HepG2 (cell line): ENCODE results near the gene USP25. TPM values are rescaled to one million over a fixed set of nuclear protein-coding genes. Genes with fewer than 3 reads are reported as not detected.
"Not testable (repeated sequence)": the region's sequence is repeated elsewhere in the genome, so short reads cannot be mapped to it uniquely, and the experiment has no call there.

Experiments used
- ATAC-seq: fragments of 200-7000 bp; cut with Tn5 transposase; 3 replicates; pipeline ENCODE4 v1.9.1; 2020; ENCODE audit warnings: mild to moderate bottlenecking, moderate library complexity
- BruUV-seq: library from RNA; stranded (reverse); fragments of 400-500 nt; replicated peaks from 2 replicates; lab custom pipeline; 2021; lab: Mats Ljungman, UMichigan
- CTCF ChIA-PET: fragments of 300-600 bp; formaldehyde crosslinking; extraction: SDS; loops from one replicate; lab custom pipeline; 2021; ENCODE audit warnings: low total read pairs, inconsistent platforms, low intra/inter-chr PET ratio; lab: Yijun Ruan, JAX
- POLR2A ChIA-PET: fragments of 350-600 bp; sonication (Branson Sonifier 250); formaldehyde crosslinking; loops from one replicate; lab custom pipeline; 2020; ENCODE audit warnings: antibody characterized with exemption, inconsistent platforms; lab: Yijun Ruan, JAX
- DNase-seq: peaks from one replicate; pipeline ENCODE4 v3.0.0-alpha.2; 2015; ENCODE audit warnings: low spot score
- FAIRE-seq: peaks from 3 replicates; lab custom pipeline; 2011; peaks lifted over from hg19 to GRCh38; lab: Jason Lieb, UNC
- H2AFZ ChIP-seq: one replicate; pipeline ENCODE4 v1.6.1; 2011; ENCODE audit warnings: low read length, inconsistent platforms
- H3K27ac ChIP-seq: fragments of 300-600 bp; 3 replicates; pipeline ENCODE4 v1.8.0; 2011; ENCODE audit warnings: mixed run types, mild to moderate bottlenecking, mixed read lengths, low read length, inconsistent platforms; ENCODE audit not compliant: insufficient read depth; ENCODE audit errors: extremely low read length
- H3K27me3 ChIP-seq, 2 experiments: fragments of 200-600 bp in 1 of 2; 2 replicates in 1 of 2; 3 replicates in 1 of 2; pipeline versions ENCODE4 v1.6.0 to v1.8.0; 2011; ENCODE audit warnings: low read length in 2 of 2, mild to moderate bottlenecking in 2 of 2, moderate library complexity in 2 of 2, inconsistent platforms in 1 of 2; ENCODE audit not compliant: insufficient read depth in 2 of 2, control insufficient read depth in 1 of 2
- H3K36me3 ChIP-seq, 2 experiments: fragments of 200-600 bp in 1 of 2; replicated peaks in 1 of 2; 2 replicates in 1 of 2; 3 replicates in 1 of 2; pipeline versions ENCODE4 v1.5.1 to v1.8.0; 2011; ENCODE audit warnings: low read length in 2 of 2, inconsistent platforms in 1 of 2; ENCODE audit not compliant: insufficient read depth in 2 of 2, control insufficient read depth in 1 of 2
- H3K4me1 ChIP-seq: 2 replicates; pipeline ENCODE4 v1.5.1; 2012; ENCODE audit warnings: low read length, inconsistent platforms; ENCODE audit not compliant: insufficient read depth
- H3K4me2 ChIP-seq: 2 replicates; pipeline ENCODE4 v1.6.0; 2011; ENCODE audit warnings: low read depth, low read length, inconsistent platforms
- H3K4me3 ChIP-seq, 3 experiments: fragments of 200-600 bp in 1 of 3; sonication (generic), shearing (Covaris generic) in 1 of 3; replicated peaks in 1 of 3; 2 replicates each; pipeline ENCODE4 v1.5.1; 2011 to 2016; ENCODE audit warnings: low read length in 3 of 3, inconsistent platforms in 2 of 3, low read depth in 2 of 3, mild to moderate bottlenecking in 2 of 3, control low read depth in 1 of 3, mixed read lengths in 1 of 3; ENCODE audit not compliant: insufficient read depth in 1 of 3
- H3K79me2 ChIP-seq: one replicate; pipeline ENCODE4 v1.6.1; 2011; ENCODE audit warnings: low read length, inconsistent platforms; ENCODE audit not compliant: insufficient read depth
- H3K9ac ChIP-seq: 2 replicates; pipeline ENCODE4 v1.6.0; 2011; ENCODE audit warnings: mild to moderate bottlenecking, low read depth, low read length, inconsistent platforms; ENCODE audit not compliant: insufficient read depth
- H3K9me3 ChIP-seq: 2 replicates; pipeline ENCODE4 v1.5.1; 2012; ENCODE audit warnings: mild to moderate bottlenecking, low read length
- H4K20me1 ChIP-seq: 2 replicates; pipeline ENCODE4 v1.6.0; 2011; ENCODE audit warnings: inconsistent platforms, mild to moderate bottlenecking, low read length, moderate library complexity; ENCODE audit not compliant: insufficient read depth
- FOXP1 ChIP-seq, 2 experiments: fragments of 450-650 bp in 1 of 2; IDR thresholded peaks; 2 replicates each; pipeline ENCODE4 v1.6.1; 2017 to 2018; ENCODE audit warnings: antibody characterized with exemption in 1 of 2
- NFE2L2 ChIP-seq: fragments of 150-350 bp; IDR thresholded peaks from 2 replicates; pipeline ENCODE4 v1.6.1; 2014; ENCODE audit warnings: low read length
- SMC3 ChIP-seq: IDR thresholded peaks from 2 replicates; pipeline ENCODE4 v1.6.1; 2011; ENCODE audit warnings: low read length, improper control_type of control experiment
- ZNF740 ChIP-seq: sonication (generic); formaldehyde crosslinking; IDR thresholded peaks from 2 replicates; pipeline ENCODE4 v1.4.0; 2020; ENCODE audit warnings: missing genetic modification reagents
- WGBS: methylation state at CpG from one replicate; pipeline ENCODE4 v1.1.6; 2017; ENCODE audit warnings: low lambda C conversion rate; 5-methylcytosine and 5-hydroxymethylcytosine counted together
- in situ Hi-C: cut with HindIII; loops from 2 replicates; pipeline ENCODE4 v1.10.0; 2017; ENCODE audit warnings: low pct_unique_long_range_greater_than_20kb; ENCODE audit not compliant: extremely low pct_ligation_motif_present
- intact Hi-C: fragments of 100-400 bp; cut with micrococcal nuclease; formaldehyde crosslinking; loops from one replicate; pipeline ENCODE4 v1.10.0; 2022; ENCODE audit not compliant: unreplicated experiment
- polyA plus RNA-seq, 8 experiments: library from polyadenylated mRNA; depleted of rRNA in 3 of 8; stranded (reverse) in 7 of 8; unstranded in 1 of 8; fragments of >200 nt; fragmentation: Illumina TruSeq in 4 of 8; extraction: Trizol in 4 of 8; gene quantifications; 2 replicates each; pipeline versions ENCODE4 v1.2.1 to v1.2.3, GENCODE V29; 2011 to 2016; ENCODE audit warnings: low read depth in 4 of 8, missing spikeins in 1 of 8, mixed read lengths in 1 of 8; ENCODE audit not compliant: insufficient read depth in 1 of 8
- total RNA-seq, 5 experiments: library from RNA; depleted of rRNA; stranded (reverse); fragments of >200 nt; fragmentation: Illumina TruSeq; extraction: Trizol; gene quantifications; 2 replicates each; pipeline ENCODE4 v1.2.3, GENCODE V29; 2016; ENCODE audit warnings: low read depth in 1 of 5

Gene USP25
- total and polyA plus RNA-seq, 2 of the 13 experiments (the other 11 are each of a cell fraction or from before 2014, with no cell fraction given): 12.4 to 26.3 TPM

GRCh38 chr21:15732996-15733329 lies 3.2 kb downstream of the USP25 start:
- no peak for ATAC-seq
- DNase-seq: no peak
- BruUV-seq: no TSS peak
- Histone ChIP-seq H3K9ac (peak overlapping the region; percentile 48; the same call in 1 of the 2 replicates), H4K20me1 (peaks cover 2% of the 10 kb centered on the region; the same call in 1 of the 2 replicates), H3K36me3 (no peaks in the 10 kb centered on the region), H3K9me3 (no peaks in the 10 kb centered on the region), H3K27ac (no peak overlapping the region), H3K4me1 (peaks cover 27% of the 10 kb centered on the region), H3K4me2 (peak overlapping the region; percentile 87), H3K4me3 (peak overlapping the region; percentile 80 to 93 (median 85); a peak in 2 of 6 replicates), H3K79me2 (peaks cover 73% of the 10 kb centered on the region), H2AFZ (no peak overlapping the region), H3K27me3 (no peaks in the 10 kb centered on the region; a peak in 2 of 5 replicates)
- POLR2A ChIA-PET: no interaction called here
- CTCF ChIA-PET: no interaction called here
- no peak for FAIRE-seq
- intact Hi-C loops: loop anchor here (1.0 to 2.0 kb wide), 2 partner anchors 7 to 16 kb away; no protein-coding TSS in a partner anchor
- WGBS: 10% methylated on average over 1 of the region's 3 CpGs
- in situ Hi-C loops: no loop called here
- TF ChIP-seq SMC3: no peak
- TF ChIP-seq ZNF740: 0 out of 2 replicates have a peak, but pooled peaks have one; percentile 34

DNA sequence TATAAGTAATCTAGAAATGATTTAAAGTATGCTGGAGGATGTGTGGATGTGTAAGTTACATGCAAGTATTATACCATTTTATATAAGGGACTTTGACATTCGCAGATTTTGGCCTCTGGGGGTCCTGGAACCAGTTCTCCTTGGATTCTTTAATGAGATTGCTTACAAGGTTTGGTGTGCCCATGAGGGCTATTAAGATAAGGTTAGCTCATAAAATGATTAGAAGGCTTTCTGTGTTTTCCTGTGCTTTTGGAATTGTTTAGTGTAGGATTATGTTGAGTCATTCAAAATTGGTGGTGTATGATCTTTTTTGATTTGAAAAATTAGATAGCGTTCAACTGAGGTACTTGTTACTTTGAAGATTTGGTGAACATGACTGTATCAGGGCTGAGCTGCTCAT lies 5.6 kb downstream of the USP25 start:
- H3K9ac ChIP-seq: no peak overlapping the region
- no peak overlapping the region for H2AFZ ChIP-seq
- no peak for DNase-seq
- no peak overlapping the region for H3K4me2 ChIP-seq
- no peak overlapping the region for H3K4me3 ChIP-seq
- intact Hi-C loops (no loop called here), in situ Hi-C loops (no loop called here)
- H3K27me3 ChIP-seq: no peaks in the 10 kb centered on the region; a peak in 1 of 5 replicates
- ChIA-PET CTCF (no interaction called here), POLR2A (no interaction called here)
- WGBS: 90% methylated on average over 2 of the region's 2 CpGs
- no peaks in the 10 kb centered on the region for H3K9me3 ChIP-seq
- 0 out of 2 replicates have a peak, but pooled peaks have one; percentile 18 for TF ChIP-seq NFE2L2
- TF ChIP-seq FOXP1 (IDR thresholded peaks at IDR 0.05): no peak
- no peak for TF ChIP-seq FOXP1 (CRISPR knock-in tag; IDR thresholded peaks at IDR 0.05)
- H3K27ac ChIP-seq: no peak overlapping the region
- H3K79me2 ChIP-seq: peaks cover 98% of the 10 kb centered on the region
- peaks cover 2% of the 10 kb centered on the region; the same call in 1 of the 2 replicates for H4K20me1 ChIP-seq
- no TSS peak for BruUV-seq
- ATAC-seq: no peak
- no peaks in the 10 kb centered on the region for H3K36me3 ChIP-seq
- H3K4me1 ChIP-seq: peaks cover 48% of the 10 kb centered on the region
- no peak for FAIRE-seq

DNA sequence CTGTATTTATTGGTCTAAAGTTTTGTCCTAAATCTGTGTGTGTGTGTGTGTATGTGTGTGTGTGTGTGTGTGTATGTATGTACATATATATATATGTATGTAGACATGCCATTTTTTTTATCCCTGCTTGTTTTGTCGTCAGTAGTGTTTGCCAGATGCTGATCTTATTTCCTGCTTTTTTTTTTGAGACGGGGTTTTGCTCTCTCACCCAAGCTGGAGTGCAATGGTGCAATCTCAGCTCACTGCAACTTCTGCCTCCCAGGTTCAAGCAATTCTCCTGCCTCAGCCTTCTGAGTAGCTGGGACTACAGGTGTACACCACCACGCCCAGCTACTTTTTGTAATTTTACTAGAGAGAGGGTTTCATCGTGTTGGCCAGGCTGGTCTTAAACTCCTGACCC lies 6.1 kb downstream of the USP25 start:
- H3K36me3 ChIP-seq, POLR2A ChIA-PET, H3K4me2 ChIP-seq, DNase-seq, H3K9ac ChIP-seq, H3K27ac ChIP-seq, H2AFZ ChIP-seq, intact Hi-C loops, H3K9me3 ChIP-seq, CTCF ChIA-PET, H3K4me3 ChIP-seq, FAIRE-seq, BruUV-seq, in situ Hi-C loops, ATAC-seq, H4K20me1 ChIP-seq, H3K27me3 ChIP-seq: not testable (repeated sequence)
- WGBS: 86% methylated on average over 4 of the region's 4 CpGs
- Histone ChIP-seq H3K4me1 (peaks cover 50% of the 10 kb centered on the region), H3K79me2 (peaks cover 98% of the 10 kb centered on the region)

DNA sequence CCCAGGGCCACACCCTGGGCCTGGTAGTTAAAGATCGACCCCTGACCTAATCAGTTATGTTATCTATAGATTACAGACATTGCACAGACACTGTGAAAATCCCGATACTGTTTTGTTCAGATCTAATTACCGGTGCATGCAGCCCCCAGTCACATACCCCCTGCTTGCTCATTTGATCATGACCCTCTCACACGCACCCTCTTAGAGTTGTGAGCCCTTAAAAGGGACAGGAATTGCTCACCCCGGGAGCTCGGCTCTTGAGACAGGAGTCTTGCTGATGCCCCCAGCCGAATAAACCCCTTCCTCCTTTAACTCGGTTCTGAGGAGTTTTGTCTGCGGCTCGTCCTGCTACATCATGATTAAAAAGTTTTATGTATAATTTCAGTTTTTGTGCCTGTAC lies 9.0 kb downstream of the USP25 start:
- DNase-seq, H3K4me3 ChIP-seq, H3K36me3 ChIP-seq, CTCF ChIA-PET, BruUV-seq, H2AFZ ChIP-seq, H3K27ac ChIP-seq, intact Hi-C loops, ATAC-seq, in situ Hi-C loops, H3K9me3 ChIP-seq, H3K9ac ChIP-seq, H3K4me2 ChIP-seq, FAIRE-seq, H3K27me3 ChIP-seq, POLR2A ChIA-PET: not testable (repeated sequence)
- Histone ChIP-seq H3K79me2 (peaks cover 98% of the 10 kb centered on the region), H3K4me1 (peaks cover 66% of the 10 kb centered on the region), H4K20me1 (peaks cover 25% of the 10 kb centered on the region)
- 95% methylated on average over 10 of the region's 10 CpGs for WGBS
